GM13977 (cell line): ENCODE data around the gene RGS3.

Source experiments
- DNase-seq: peaks from one replicate; pipeline ENCODE4 v3.0.0; 2012; ENCODE audit warnings: low spot score
- in situ Hi-C: fragments of 300-500 bp; cut with MboI; formaldehyde crosslinking; loops from one replicate; pipeline ENCODE4 v1.12.0; 2022; ENCODE audit warnings: low sequenced_read_pairs, low pct_unique_long_range_greater_than_20kb, mixed read lengths, inconsistent platforms; ENCODE audit not compliant: unreplicated experiment
- TF ChIP-seq, protein P1 (sequence below): IDR thresholded peaks from 2 replicates; pipeline ENCODE4 v1.5.1; 2012; ENCODE audit warnings: mild to moderate bottlenecking, control low read depth; ENCODE audit not compliant: insufficient read depth; ENCODE audit errors: extremely low read depth, missing control alignments

The RGS3 gene

DNA sequence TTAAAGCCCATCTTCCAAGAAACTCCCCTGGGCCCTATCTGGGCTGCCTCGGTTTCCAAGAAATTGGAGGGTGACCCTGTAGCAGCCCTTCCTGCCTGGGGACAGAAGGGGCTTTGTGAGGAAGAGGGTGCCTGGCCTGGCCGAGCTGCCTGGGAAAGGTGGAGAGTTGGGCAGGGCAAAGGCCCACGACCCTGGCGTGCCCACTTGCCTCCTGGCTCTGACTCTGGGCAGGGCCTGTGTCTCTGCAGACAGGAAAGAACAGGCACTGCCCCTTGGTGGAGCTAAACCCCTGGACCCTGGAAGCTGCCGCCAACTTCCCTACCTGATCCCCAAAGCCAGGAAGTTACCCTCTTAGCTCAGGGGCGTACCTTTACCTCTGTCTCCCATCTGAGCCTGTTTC is 149.3 kb downstream of the RGS3 start:
- in situ Hi-C loops: no loop called here
- DNase-seq: no peak
- TF ChIP-seq, protein P1, sequence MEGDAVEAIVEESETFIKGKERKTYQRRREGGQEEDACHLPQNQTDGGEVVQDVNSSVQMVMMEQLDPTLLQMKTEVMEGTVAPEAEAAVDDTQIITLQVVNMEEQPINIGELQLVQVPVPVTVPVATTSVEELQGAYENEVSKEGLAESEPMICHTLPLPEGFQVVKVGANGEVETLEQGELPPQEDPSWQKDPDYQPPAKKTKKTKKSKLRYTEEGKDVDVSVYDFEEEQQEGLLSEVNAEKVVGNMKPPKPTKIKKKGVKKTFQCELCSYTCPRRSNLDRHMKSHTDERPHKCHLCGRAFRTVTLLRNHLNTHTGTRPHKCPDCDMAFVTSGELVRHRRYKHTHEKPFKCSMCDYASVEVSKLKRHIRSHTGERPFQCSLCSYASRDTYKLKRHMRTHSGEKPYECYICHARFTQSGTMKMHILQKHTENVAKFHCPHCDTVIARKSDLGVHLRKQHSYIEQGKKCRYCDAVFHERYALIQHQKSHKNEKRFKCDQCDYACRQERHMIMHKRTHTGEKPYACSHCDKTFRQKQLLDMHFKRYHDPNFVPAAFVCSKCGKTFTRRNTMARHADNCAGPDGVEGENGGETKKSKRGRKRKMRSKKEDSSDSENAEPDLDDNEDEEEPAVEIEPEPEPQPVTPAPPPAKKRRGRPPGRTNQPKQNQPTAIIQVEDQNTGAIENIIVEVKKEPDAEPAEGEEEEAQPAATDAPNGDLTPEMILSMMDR: no peak

DNA sequence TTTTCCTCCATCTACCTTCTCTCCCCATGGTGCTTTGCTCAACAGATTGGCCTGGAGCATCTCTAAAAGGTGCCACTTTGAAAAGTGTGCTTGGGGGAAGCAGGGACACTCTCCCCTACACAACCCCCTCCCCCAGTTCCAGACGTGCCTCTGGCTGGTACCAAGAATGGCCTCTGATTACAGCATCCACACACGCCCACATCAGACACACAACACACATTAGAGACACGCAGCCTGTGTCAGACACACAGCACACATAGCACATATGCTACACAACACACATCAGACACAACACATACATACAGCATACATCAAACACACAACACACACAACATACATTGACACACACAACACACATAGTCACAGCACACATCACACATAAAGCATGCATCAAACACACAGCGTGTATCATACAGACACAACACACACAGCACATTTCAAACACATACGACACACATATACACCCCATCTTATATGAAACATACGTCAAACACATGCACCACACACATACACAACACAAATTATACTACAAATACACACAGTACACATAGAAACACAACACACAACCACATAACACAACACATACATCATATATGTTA is 150.4 kb downstream of the RGS3 start:
- DNase-seq: no peak
- TF ChIP-seq, protein P1: no peak
- in situ Hi-C loops: no loop called here

DNA sequence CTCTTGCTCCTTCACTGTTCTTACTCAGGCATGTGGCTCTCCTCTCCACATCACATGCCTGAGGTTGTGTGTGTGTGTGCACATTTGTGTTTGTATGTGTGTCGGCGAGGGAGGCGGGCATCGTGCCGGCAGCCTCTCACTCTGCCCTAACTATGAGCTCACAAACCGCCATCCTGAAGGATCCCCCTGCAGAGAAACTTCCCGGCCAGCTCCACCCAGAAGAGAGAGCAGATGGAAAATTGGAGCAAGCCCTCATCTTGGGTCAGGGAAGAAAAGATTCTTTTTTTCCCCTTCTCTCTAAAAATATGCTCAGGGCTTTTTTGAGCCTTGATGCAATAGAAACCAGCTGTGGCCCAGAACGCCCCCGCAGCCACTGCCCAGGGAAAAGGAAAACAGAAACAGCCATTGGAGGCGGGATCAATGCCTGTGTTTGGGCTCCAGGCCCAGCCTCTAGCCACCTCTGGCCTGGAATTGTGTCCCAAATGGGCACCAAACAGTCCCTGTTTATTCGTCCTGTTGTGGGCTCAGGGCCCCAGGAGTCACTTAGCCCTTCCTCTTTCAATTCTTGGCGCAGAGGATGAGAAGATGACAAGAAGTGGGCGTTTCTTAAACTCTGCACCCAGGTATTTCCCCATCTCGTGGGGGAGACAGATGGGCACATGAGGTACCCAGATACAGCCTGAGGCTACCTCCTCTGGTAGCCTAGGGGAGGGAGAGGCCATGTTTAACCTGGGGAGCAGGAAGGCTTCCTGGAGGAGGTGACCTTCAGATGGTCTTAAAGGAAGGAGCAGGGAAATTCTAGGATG is 151.5 kb downstream of the RGS3 start:
- in situ Hi-C loops: no loop called here
- no peak for DNase-seq
- TF ChIP-seq, protein P1: no peak

DNA sequence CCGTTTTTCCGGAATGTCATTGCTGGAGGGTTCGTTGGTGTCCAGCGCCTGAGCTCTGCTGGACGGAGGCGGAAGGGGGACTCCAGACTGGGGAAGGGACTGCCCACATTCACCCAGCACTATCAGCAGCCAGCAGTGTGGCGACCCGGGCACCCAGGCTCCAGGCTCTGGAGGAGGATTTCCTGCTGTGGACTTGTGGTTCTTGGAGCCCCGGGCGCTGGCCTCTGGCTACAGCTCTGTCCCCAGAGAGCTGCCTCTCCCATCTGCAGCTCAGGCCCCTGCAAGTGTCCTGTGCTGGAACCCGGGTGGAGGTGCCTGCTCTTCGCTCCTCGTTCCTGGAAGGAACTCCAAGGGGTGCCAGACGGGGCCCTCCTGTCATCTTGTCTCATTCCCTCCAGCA is 152.6 kb downstream of the RGS3 start:
- no peak for DNase-seq
- TF ChIP-seq, protein P1: no peak
- in situ Hi-C loops: no loop called here

DNA sequence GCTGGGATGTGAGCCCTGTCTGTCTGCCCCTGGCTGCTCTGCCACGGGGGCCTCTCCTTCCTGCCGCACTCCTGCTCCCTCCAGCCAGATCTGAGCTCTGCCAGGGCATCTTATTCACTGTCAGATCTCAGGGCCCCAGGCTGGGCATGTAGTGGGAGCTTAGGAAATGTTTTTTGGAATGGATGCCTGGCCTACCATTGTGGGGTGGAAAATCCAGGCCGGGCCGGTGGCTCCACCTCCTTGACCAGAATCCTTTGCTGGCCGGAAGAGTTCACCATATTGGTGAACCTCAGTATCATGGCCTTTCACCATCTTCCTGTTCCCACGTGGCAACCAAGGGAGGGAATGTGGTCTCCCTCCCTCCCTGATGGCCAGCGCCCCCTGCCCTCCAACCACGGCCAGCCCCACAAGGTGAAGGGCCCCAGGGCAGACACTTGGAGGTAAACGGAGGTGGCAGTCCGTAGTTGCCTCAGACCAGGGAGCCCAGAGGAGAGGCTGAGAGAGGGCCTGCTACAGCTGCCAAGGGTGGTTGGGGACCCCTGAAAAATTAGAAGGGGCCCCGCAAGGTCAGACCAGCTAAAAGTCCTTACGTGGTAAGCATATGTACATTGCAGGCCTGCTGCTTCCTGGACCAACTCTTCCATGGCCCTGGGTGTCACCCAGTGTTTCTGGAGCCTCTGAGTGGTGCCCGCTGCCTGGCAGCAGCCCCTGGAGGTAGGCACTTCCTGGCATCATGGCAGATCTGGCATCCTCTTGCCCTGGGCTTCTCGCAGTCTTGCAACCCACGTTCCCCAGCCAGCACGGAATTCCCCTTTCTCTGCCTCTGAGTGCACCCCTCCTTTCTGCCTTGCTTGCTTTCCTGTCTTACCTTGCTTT is 153.3 kb downstream of the RGS3 start:
- in situ Hi-C loops: no loop called here
- TF ChIP-seq, protein P1: no peak
- DNase-seq: no peak

DNA sequence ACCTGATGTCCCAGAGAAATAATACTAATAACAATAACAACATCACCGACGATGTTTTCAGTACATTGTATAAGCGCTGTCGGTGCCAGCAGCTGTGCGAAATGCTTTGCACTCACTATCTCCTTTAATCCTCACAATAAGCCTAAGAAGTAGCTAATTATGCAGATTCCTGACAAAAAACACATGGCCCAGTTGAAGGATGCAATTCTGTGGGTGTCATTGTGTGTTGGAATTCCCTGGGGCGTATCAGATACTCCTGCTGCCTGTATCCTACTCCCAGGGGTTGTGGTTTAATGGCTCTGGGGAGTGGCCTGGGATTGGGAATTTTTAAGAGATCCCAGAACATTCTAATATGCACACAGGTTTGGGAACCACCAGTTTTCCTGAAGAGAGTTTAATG is 154.0 kb downstream of the RGS3 start:
- TF ChIP-seq, protein P1: no peak
- DNase-seq: no peak
- in situ Hi-C loops: no loop called here
